Lower lobe of right lung (tissue), 2 donors: ENCODE data around the gene TMCO1. TPM values are rescaled to one million over a fixed set of nuclear protein-coding genes. Genes with fewer than 3 reads are reported as not detected.
"Not testable (repeated sequence)": the region's sequence is repeated elsewhere in the genome, so short reads cannot be mapped to it uniquely, and the experiment has no call there.

ENCODE experiments used
- ATAC-seq, 2 donors: fragments of 200-7000 bp; cut with Tn5 transposase; one replicate each; pipeline ENCODE4 v1.9.1; 2020 to 2022; ENCODE audit warnings: mild to moderate bottlenecking in 2 of 2, moderate library complexity in 2 of 2
- DNase-seq: peaks from one replicate; pipeline ENCODE4 v3.0.0-alpha.2; 2020
- H3K27ac ChIP-seq: fragments of 200-600 bp; one replicate; pipeline ENCODE4 v1.8.0; 2022
- H3K27me3 ChIP-seq: fragments of 200-600 bp; one replicate; pipeline ENCODE4 v1.8.0; 2022; ENCODE audit warnings: low read depth
- H3K36me3 ChIP-seq: fragments of 200-600 bp; one replicate; pipeline ENCODE4 v1.8.0; 2022; ENCODE audit warnings: mild to moderate bottlenecking
- H3K4me1 ChIP-seq: fragments of 200-600 bp; one replicate; pipeline ENCODE4 v1.8.0; 2022
- H3K4me3 ChIP-seq: fragments of 200-600 bp; one replicate; pipeline ENCODE4 v1.8.0; 2022; ENCODE audit warnings: mild to moderate bottlenecking
- H3K9me3 ChIP-seq: fragments of 200-600 bp; one replicate; pipeline ENCODE4 v1.8.0; 2022
- CTCF ChIP-seq: fragments of 200-600 bp; IDR thresholded peaks from one replicate; pipeline ENCODE4 v1.8.0; 2022; ENCODE audit warnings: antibody characterized with exemption, mild to moderate bottlenecking
- intact Hi-C: fragments of 100-400 bp; cut with DNase I; formaldehyde crosslinking; loops from one replicate; pipeline ENCODE4 v1.11.0; 2022
- total RNA-seq: library from RNA; stranded (reverse); fragmentation: NEBNext Ultra II Directional; extraction: Animal tissue kit (Norgen Biotek cat#: 25700); gene quantifications from one replicate; pipeline ENCODE4 v1.2.1, GENCODE V29; 2021
- donor health status: DM: no; HTN: yes; CAD: no; lungs with severe emphysema.

Gene TMCO1
- total RNA-seq, 1 donor from 2014 or later, result 76.3 TPM

- no peak for TF ChIP-seq CTCF
- intact Hi-C loops, result no loop called here
- DNase-seq, result no peak
Observed at GRCh38 chr1:165755393-165756010, 13.2 kb downstream of the TMCO1 start.

GRCh38 chr1:165753934-165754333 is 14.7 kb downstream of the TMCO1 start:
- Histone ChIP-seq H3K4me1 (no peaks in the 10 kb centered on the region), H3K27me3 (no peaks in the 10 kb centered on the region), H3K9me3 (no peaks in the 10 kb centered on the region), H3K4me3 (no peak overlapping the region), H3K36me3 (peaks cover 88% of the 10 kb centered on the region), H3K27ac (no peak overlapping the region)
- ATAC-seq (no peak), DNase-seq (no peak)
- intact Hi-C loops, result no loop called here
- no peak for TF ChIP-seq CTCF

More at GRCh38 chr1:165755393-165756010, 13.2 kb downstream of the TMCO1 start:
- Histone ChIP-seq H3K27ac (no peak overlapping the region), H3K4me1 (no peaks in the 10 kb centered on the region), H3K9me3 (no peaks in the 10 kb centered on the region), H3K36me3 (peaks cover 87% of the 10 kb centered on the region), H3K27me3 (no peaks in the 10 kb centered on the region), H3K4me3 (no peak overlapping the region)
- no peak for ATAC-seq

GRCh38 chr1:165748550-165748949 is 20.1 kb downstream of the TMCO1 start:
- Histone ChIP-seq H3K36me3 (peaks cover 81% of the 10 kb centered on the region), H3K27ac (no peak overlapping the region), H3K4me3 (no peak overlapping the region), H3K27me3 (no peaks in the 10 kb centered on the region), H3K9me3 (no peaks in the 10 kb centered on the region), H3K4me1 (no peaks in the 10 kb centered on the region)
- no peak for TF ChIP-seq CTCF
- DNase-seq (no peak), ATAC-seq (no peak)
- intact Hi-C loops, result no loop called here

GRCh38 chr1:165747632-165748447 is 20.8 kb downstream of the TMCO1 start:
- intact Hi-C loops, result no loop called here
- Histone ChIP-seq H3K4me3 (no peak overlapping the region), H3K36me3 (peaks cover 81% of the 10 kb centered on the region), H3K27ac (no peak overlapping the region), H3K27me3 (no peaks in the 10 kb centered on the region), H3K9me3 (no peaks in the 10 kb centered on the region), H3K4me1 (no peaks in the 10 kb centered on the region)
- no peak for TF ChIP-seq CTCF
- no peak for DNase-seq
- no peak for ATAC-seq

GRCh38 chr1:165744913-165745312 is 23.8 kb downstream of the TMCO1 start:
- not testable (repeated sequence) for ATAC-seq, H3K4me1 ChIP-seq
- H3K36me3 ChIP-seq, result peaks cover 83% of the 10 kb centered on the region

GRCh38 chr1:165742194-165742593 is 26.5 kb downstream of the TMCO1 start:
- H3K9me3 ChIP-seq, result no peaks in the 10 kb centered on the region
- intact Hi-C loops, result no loop called here
- no peak overlapping the region for H3K4me3 ChIP-seq
- ATAC-seq, result no peak
- no peak for DNase-seq
- H3K4me1 ChIP-seq, result peaks cover 11% of the 10 kb centered on the region
- H3K36me3 ChIP-seq, result peaks cover 74% of the 10 kb centered on the region
- H3K27me3 ChIP-seq, result no peaks in the 10 kb centered on the region
- H3K27ac ChIP-seq, result no peak overlapping the region
- TF ChIP-seq CTCF, result no peak

More at GRCh38 chr1:165744913-165745312, 23.8 kb downstream of the TMCO1 start:
- H3K27ac ChIP-seq, intact Hi-C loops, H3K9me3 ChIP-seq, H3K27me3 ChIP-seq, DNase-seq, H3K4me3 ChIP-seq: not testable (repeated sequence)
